Measurements from ENCODE around the gene PDXK. TPM values are rescaled to one million over a fixed set of nuclear protein-coding genes. Genes with fewer than 3 reads are reported as not detected.

Gene PDXK
- polyA plus RNA-seq, 4 donors: 65.4 to 105 (median 67.6) TPM

- no peaks in the 10 kb centered on the region for H3K9me3 ChIP-seq (ENCODE audit: control insufficient read depth in 2 of 2, insufficient read depth in 1 of 2, low read depth in 1 of 2, low read length in 1 of 2)
- no peak overlapping the region for H3K27ac ChIP-seq (ENCODE audit: low read depth in 1 of 3, low read length in 2 of 3)
- H3K27me3 ChIP-seq (ENCODE audit: control insufficient read depth in 3 of 3, insufficient read depth in 3 of 3, low read length in 3 of 3): no peaks in the 10 kb centered on the region
- peaks cover 0 to 29% (median 0%) of the 10 kb centered on the region in 3 donors for H3K4me1 ChIP-seq (ENCODE audit: control insufficient read depth in 3 of 3, insufficient read depth in 2 of 3, low read depth in 1 of 3, low read length in 2 of 3)
- no peak overlapping the region for H3K4me3 ChIP-seq (ENCODE audit: low read depth in 1 of 3, low read length in 3 of 3)
- FAIRE-seq (no peak), DNase-seq (no peak)
- peaks cover 2 to 22% (median 7%) of the 10 kb centered on the region in 3 donors for H3K36me3 ChIP-seq (ENCODE audit: control insufficient read depth in 3 of 3, insufficient read depth in 2 of 3, low read depth in 1 of 3, low read length in 3 of 3)
- 78 to 81% (median 78%) methylated on average over 12 to 13 of the region's 13 CpGs for WGBS, 3 donors
Observed at GRCh38 chr21:43771199-43771675, 52.3 kb downstream of the PDXK start.

- Histone ChIP-seq H3K27me3 (ENCODE audit: control insufficient read depth in 3 of 3, insufficient read depth in 3 of 3, low read length in 3 of 3) (no peaks in the 10 kb centered on the region), H3K4me3 (ENCODE audit: low read depth in 1 of 3, low read length in 3 of 3) (no peak overlapping the region), H3K27ac (ENCODE audit: low read depth in 1 of 3, low read length in 2 of 3) (no peak overlapping the region), H3K9me3 (ENCODE audit: control insufficient read depth in 2 of 2, insufficient read depth in 1 of 2, low read depth in 1 of 2, low read length in 1 of 2) (no peaks in the 10 kb centered on the region), H3K4me1 (ENCODE audit: control insufficient read depth in 3 of 3, insufficient read depth in 2 of 3, low read depth in 1 of 3, low read length in 2 of 3) (peaks cover 0 to 25% (median 0%) of the 10 kb centered on the region in 3 donors), H3K36me3 (ENCODE audit: control insufficient read depth in 3 of 3, insufficient read depth in 2 of 3, low read depth in 1 of 3, low read length in 3 of 3) (peaks cover 2 to 22% (median 7%) of the 10 kb centered on the region in 3 donors)
- FAIRE-seq (no peak), DNase-seq (no peak)
- 84 to 90% (median 89%) methylated on average over 13 of the region's 13 CpGs for WGBS, 3 donors
Observed at GRCh38 chr21:43771698-43772424, 52.9 kb downstream of the PDXK start.

- DNase-seq: no peak
- WGBS, 3 donors: 66 to 90% (median 77%) methylated on average over 6 of the region's 6 CpGs
- FAIRE-seq: no peak
- Histone ChIP-seq H3K9me3 (ENCODE audit: control insufficient read depth in 2 of 2, insufficient read depth in 1 of 2, low read depth in 1 of 2, low read length in 1 of 2) (no peaks in the 10 kb centered on the region), H3K4me1 (ENCODE audit: control insufficient read depth in 3 of 3, insufficient read depth in 2 of 3, low read depth in 1 of 3, low read length in 2 of 3) (peaks cover 0 to 19% (median 0%) of the 10 kb centered on the region in 3 donors), H3K27ac (ENCODE audit: low read depth in 1 of 3, low read length in 2 of 3) (no peak overlapping the region), H3K27me3 (ENCODE audit: control insufficient read depth in 3 of 3, insufficient read depth in 3 of 3, low read length in 3 of 3) (no peaks in the 10 kb centered on the region), H3K4me3 (ENCODE audit: low read depth in 1 of 3, low read length in 3 of 3) (no peak overlapping the region), H3K36me3 (ENCODE audit: control insufficient read depth in 3 of 3, insufficient read depth in 2 of 3, low read depth in 1 of 3, low read length in 3 of 3) (peaks cover 2 to 22% (median 7%) of the 10 kb centered on the region in 3 donors)
Observed at GRCh38 chr21:43772425-43772821, 53.5 kb downstream of the PDXK start.

GRCh38 chr21:43774163-43774562 lies 55.2 kb downstream of the PDXK start:
- Histone ChIP-seq H3K4me3 (ENCODE audit: low read depth in 1 of 3, low read length in 3 of 3) (no peak overlapping the region), H3K27me3 (ENCODE audit: control insufficient read depth in 3 of 3, insufficient read depth in 3 of 3, low read length in 3 of 3) (no peaks in the 10 kb centered on the region), H3K9me3 (ENCODE audit: control insufficient read depth in 2 of 2, insufficient read depth in 1 of 2, low read depth in 1 of 2, low read length in 1 of 2) (no peaks in the 10 kb centered on the region), H3K36me3 (ENCODE audit: control insufficient read depth in 3 of 3, insufficient read depth in 2 of 3, low read depth in 1 of 3, low read length in 3 of 3) (peaks cover 2 to 22% (median 7%) of the 10 kb centered on the region in 3 donors), H3K27ac (ENCODE audit: low read depth in 1 of 3, low read length in 2 of 3) (no peak overlapping the region), H3K4me1 (ENCODE audit: control insufficient read depth in 3 of 3, insufficient read depth in 2 of 3, low read depth in 1 of 3, low read length in 2 of 3) (peaks cover 0 to 9% (median 0%) of the 10 kb centered on the region in 3 donors)
- DNase-seq (no peak), FAIRE-seq (no peak)
- WGBS, 3 donors: 89 to 96% (median 93%) methylated on average over 10 of the region's 10 CpGs

GRCh38 chr21:43775190-43775589 lies 56.3 kb downstream of the PDXK start:
- DNase-seq (no peak), FAIRE-seq (no peak)
- Histone ChIP-seq H3K27ac (ENCODE audit: low read depth in 1 of 3, low read length in 2 of 3) (peak overlapping the region in 1 of 3 donors; percentile 70), H3K4me1 (ENCODE audit: control insufficient read depth in 3 of 3, insufficient read depth in 2 of 3, low read depth in 1 of 3, low read length in 2 of 3) (peaks cover 0 to 9% (median 0%) of the 10 kb centered on the region in 3 donors), H3K27me3 (ENCODE audit: control insufficient read depth in 3 of 3, insufficient read depth in 3 of 3, low read length in 3 of 3) (no peaks in the 10 kb centered on the region), H3K4me3 (ENCODE audit: low read depth in 1 of 3, low read length in 3 of 3) (peak overlapping the region in 2 of 3 donors; percentile 70 to 84), H3K9me3 (ENCODE audit: control insufficient read depth in 2 of 2, insufficient read depth in 1 of 2, low read depth in 1 of 2, low read length in 1 of 2) (no peaks in the 10 kb centered on the region), H3K36me3 (ENCODE audit: control insufficient read depth in 3 of 3, insufficient read depth in 2 of 3, low read depth in 1 of 3, low read length in 3 of 3) (peaks cover 2 to 22% (median 7%) of the 10 kb centered on the region in 3 donors)
- 74 to 84% (median 76%) methylated on average over 12 of the region's 12 CpGs for WGBS, 3 donors

- Histone ChIP-seq H3K9me3 (ENCODE audit: control insufficient read depth in 2 of 2, insufficient read depth in 1 of 2, low read depth in 1 of 2, low read length in 1 of 2) (no peaks in the 10 kb centered on the region), H3K4me3 (ENCODE audit: low read depth in 1 of 3, low read length in 3 of 3) (peak within 1 kb of the TSS; percentile 70 to 84 (median 81)), H3K4me1 (ENCODE audit: control insufficient read depth in 3 of 3, insufficient read depth in 2 of 3, low read depth in 1 of 3, low read length in 2 of 3) (peaks cover 0 to 9% (median 0%) of the 10 kb centered on the region in 3 donors), H3K27me3 (ENCODE audit: control insufficient read depth in 3 of 3, insufficient read depth in 3 of 3, low read length in 3 of 3) (no peaks in the 10 kb centered on the region), H3K36me3 (ENCODE audit: control insufficient read depth in 3 of 3, insufficient read depth in 2 of 3, low read depth in 1 of 3, low read length in 3 of 3) (peaks cover 2 to 22% (median 7%) of the 10 kb centered on the region in 3 donors), H3K27ac (ENCODE audit: low read depth in 1 of 3, low read length in 2 of 3) (peak within 1 kb of the TSS; percentile 70 to 92 (median 71))
- 0 to 1% (median 1%) methylated on average over 40 to 71 of the region's 71 CpGs for WGBS, 3 donors
- DNase-seq (peak; percentile 78 to 93), FAIRE-seq (no peak)
Observed at GRCh38 chr21:43775795-43776430, 57.0 kb downstream of the PDXK start, which contains the start of gene CSTB. TSS of gene CSTB (minus strand) at chr21:43776308. CDS start at chr21:43776269, 39 bp downstream.

- whole genome bisulfite sequencing, 3 donors: 92 to 95% (median 93%) methylated on average over 5 of the region's 5 CpGs
- H3K27me3 ChIP-seq (ENCODE audit: control insufficient read depth in 3 of 3, insufficient read depth in 3 of 3, low read length in 3 of 3): no peaks in the 10 kb centered on the region
- DNase-seq (no peak), FAIRE-seq (no peak)
- H3K4me3 ChIP-seq (ENCODE audit: low read depth in 1 of 3, low read length in 3 of 3): no peak overlapping the region
- no peak overlapping the region for H3K27ac ChIP-seq (ENCODE audit: low read depth in 1 of 3, low read length in 2 of 3)
- peaks cover 2 to 17% (median 7%) of the 10 kb centered on the region in 3 donors for H3K36me3 ChIP-seq (ENCODE audit: control insufficient read depth in 3 of 3, insufficient read depth in 2 of 3, low read depth in 1 of 3, low read length in 3 of 3)
- H3K4me1 ChIP-seq (ENCODE audit: control insufficient read depth in 3 of 3, insufficient read depth in 2 of 3, low read depth in 1 of 3, low read length in 2 of 3): peaks cover 0 to 15% (median 0%) of the 10 kb centered on the region in 3 donors
- no peaks in the 10 kb centered on the region for H3K9me3 ChIP-seq (ENCODE audit: control insufficient read depth in 2 of 2, insufficient read depth in 1 of 2, low read depth in 1 of 2, low read length in 1 of 2)
Observed at GRCh38 chr21:43777953-43778352, 59.0 kb downstream of the PDXK start.

GRCh38 chr21:43778469-43779335 lies 59.8 kb downstream of the PDXK start:
- Histone ChIP-seq H3K27me3 (ENCODE audit: control insufficient read depth in 3 of 3, insufficient read depth in 3 of 3, low read length in 3 of 3) (no peaks in the 10 kb centered on the region), H3K4me3 (ENCODE audit: low read depth in 1 of 3, low read length in 3 of 3) (no peak overlapping the region), H3K36me3 (ENCODE audit: control insufficient read depth in 3 of 3, insufficient read depth in 2 of 3, low read depth in 1 of 3, low read length in 3 of 3) (peaks cover 1 to 9% (median 3%) of the 10 kb centered on the region in 3 donors), H3K4me1 (ENCODE audit: control insufficient read depth in 3 of 3, insufficient read depth in 2 of 3, low read depth in 1 of 3, low read length in 2 of 3) (peaks cover 0 to 15% (median 0%) of the 10 kb centered on the region in 3 donors), H3K27ac (ENCODE audit: low read depth in 1 of 3, low read length in 2 of 3) (no peak overlapping the region), H3K9me3 (ENCODE audit: control insufficient read depth in 2 of 2, insufficient read depth in 1 of 2, low read depth in 1 of 2, low read length in 1 of 2) (no peaks in the 10 kb centered on the region)
- no peak for DNase-seq
- no peak for FAIRE-seq
- 54 to 73% (median 64%) methylated on average over 20 of the region's 20 CpGs for WGBS, 3 donors
